ENCODE results near the gene TDRD10.
A peak's percentile ranks its signal among the peaks of the same experiment; 100 is the strongest.

Gene TDRD10

GRCh38 chr1:154460695-154461260 lies 41.2 kb upstream of the TDRD10 start:
- TF ChIP-seq CTCF (IDR thresholded peaks at IDR 0.05) (no peak), ZFX (IDR thresholded peaks at IDR 0.05; ENCODE audit: borderline replicate concordance) (no peak)
- no peak overlapping the region for H3K27ac ChIP-seq

GRCh38 chr1:154463512-154463990 lies 38.5 kb upstream of the TDRD10 start:
- no peak overlapping the region for H3K27ac ChIP-seq

GRCh38 chr1:154465621-154466195 lies 36.3 kb upstream of the TDRD10 start:
- no peak overlapping the region for H3K27ac ChIP-seq
- TF ChIP-seq ZFX (IDR thresholded peaks at IDR 0.05; ENCODE audit: borderline replicate concordance) (no peak), CTCF (IDR thresholded peaks at IDR 0.05) (no peak)

More at GRCh38 chr1:154463512-154463990, 38.5 kb upstream of the TDRD10 start:
- no peak for TF ChIP-seq CTCF (IDR thresholded peaks at IDR 0.05)
- TF ChIP-seq ZFX (IDR thresholded peaks at IDR 0.05; ENCODE audit: borderline replicate concordance), result no peak

- H3K27ac ChIP-seq, result no peak overlapping the region
- TF ChIP-seq ZFX (IDR thresholded peaks at IDR 0.05; ENCODE audit: borderline replicate concordance) (no peak), CTCF (IDR thresholded peaks at IDR 0.05) (no peak)
Measured at GRCh38 chr1:154466206-154466605, 35.8 kb upstream of the TDRD10 start.

GRCh38 chr1:154466921-154467417 lies 35.0 kb upstream of the TDRD10 start:
- H3K27ac ChIP-seq, result no peak overlapping the region
- 0 out of 2 replicates have a peak, but pooled peaks have one; percentile 10 for TF ChIP-seq CTCF (IDR thresholded peaks at IDR 0.05)
- no peak for TF ChIP-seq ZFX (IDR thresholded peaks at IDR 0.05; ENCODE audit: borderline replicate concordance)

GRCh38 chr1:154467434-154468102 lies 34.5 kb upstream of the TDRD10 start:
- TF ChIP-seq ZFX (IDR thresholded peaks at IDR 0.05; ENCODE audit: borderline replicate concordance), result no peak
- no peak for TF ChIP-seq CTCF (IDR thresholded peaks at IDR 0.05)
- H3K27ac ChIP-seq, result no peak overlapping the region

Data from 22Rv1 (cell line).